HG02642 (cell line): ENCODE results near the gene SMIM45.
A peak's percentile ranks its signal among the peaks of the same experiment; 100 is the strongest.

Experiments
- ATAC-seq: cut with Tn5 transposase; IDR thresholded peaks from one replicate; pipeline ENCODE4 v1.9.1; 2021; ENCODE audit warnings: mild to moderate bottlenecking; ENCODE audit not compliant: unreplicated experiment, poor library complexity

Gene SMIM45

GRCh38 chr22:41915035-41915785 is 36.7 kb upstream of the SMIM45 start, which contains the start of gene SHISA8:
Gene SHISA8 (minus strand): TSS chr22:41915074. CDS start chr22:41914667, 407 bp downstream.
- no peak for ATAC-seq

GRCh38 chr22:41915786-41916493 is 36.0 kb upstream of the SMIM45 start:
- no peak for ATAC-seq

GRCh38 chr22:41916745-41917358 is 35.1 kb upstream of the SMIM45 start:
- ATAC-seq: no peak

- no peak for ATAC-seq
These were observed 34.5 kb upstream of the SMIM45 start for GRCh38 chr22:41917375-41917902.

GRCh38 chr22:41917903-41918791 is 33.8 kb upstream of the SMIM45 start:
- no peak for ATAC-seq

GRCh38 chr22:41919357-41920224 is 32.4 kb upstream of the SMIM45 start:
- peak; percentile 51 for ATAC-seq

- ATAC-seq: peak; percentile 15
These were observed 31.5 kb upstream of the SMIM45 start for GRCh38 chr22:41920271-41920976.

GRCh38 chr22:41922328-41922727 is 29.6 kb upstream of the SMIM45 start:
- no peak for ATAC-seq

- no peak for ATAC-seq
These were observed 28.9 kb upstream of the SMIM45 start for GRCh38 chr22:41922940-41923594.

GRCh38 chr22:41923595-41924276 is 28.2 kb upstream of the SMIM45 start:
- ATAC-seq: no peak

GRCh38 chr22:41925783-41926460 is 26.0 kb upstream of the SMIM45 start:
- peak; percentile 36 for ATAC-seq

- ATAC-seq: no peak
These were observed 24.1 kb upstream of the SMIM45 start for GRCh38 chr22:41927813-41928212.

- no peak for ATAC-seq
These were observed 23.1 kb upstream of the SMIM45 start for GRCh38 chr22:41928593-41929417.

- ATAC-seq: no peak
These were observed 22.5 kb upstream of the SMIM45 start for GRCh38 chr22:41929418-41929810.

- no peak for ATAC-seq
These were observed 20.2 kb upstream of the SMIM45 start for GRCh38 chr22:41931701-41932269.

GRCh38 chr22:41932353-41932752 is 19.6 kb upstream of the SMIM45 start:
- no peak for ATAC-seq
